ENCODE measurements around the gene MMADHC.
"Not testable (repeated sequence)": the region's sequence is repeated elsewhere in the genome, so short reads cannot be mapped to it uniquely, and the experiment has no call there.

The MMADHC gene

GRCh38 chr2:149594411-149594810, 6.8 kb upstream of the MMADHC start:
- DNase-seq = no peak

- no peak for DNase-seq
These were observed 444 bp upstream of the MMADHC start for GRCh38 chr2:149587950-149588487.

- no peak for DNase-seq
These were observed 716 bp downstream of the MMADHC start for GRCh38 chr2:149586898-149587219.

- DNase-seq = no peak
These were observed 1.5 kb downstream of the MMADHC start for GRCh38 chr2:149586063-149586462.

GRCh38 chr2:149585166-149585885, 2.2 kb downstream of the MMADHC start:
- no peak for DNase-seq

GRCh38 chr2:149579972-149580882, 7.3 kb downstream of the MMADHC start:
- DNase-seq = no peak

- no peak for DNase-seq
These were observed 10.3 kb downstream of the MMADHC start for GRCh38 chr2:149577269-149577668.

GRCh38 chr2:149575752-149576151, 11.8 kb downstream of the MMADHC start:
- no peak for DNase-seq

- DNase-seq = no peak
These were observed 12.3 kb downstream of the MMADHC start for GRCh38 chr2:149575277-149575676.

- DNase-seq = no peak
These were observed 13.8 kb downstream of the MMADHC start for GRCh38 chr2:149573760-149574159.

GRCh38 chr2:149572102-149572953, 15.2 kb downstream of the MMADHC start:
- no peak for DNase-seq

- DNase-seq = no peak
These were observed 19.4 kb downstream of the MMADHC start for GRCh38 chr2:149568138-149568537.

GRCh38 chr2:149566652-149567051, 20.9 kb downstream of the MMADHC start:
- no peak for DNase-seq

GRCh38 chr2:149565625-149566024, 21.9 kb downstream of the MMADHC start:
- not testable (repeated sequence) for DNase-seq

GRCh38 chr2:149564983-149565382, 22.6 kb downstream of the MMADHC start:
- no peak for DNase-seq

- DNase-seq = no peak
These were observed 23.5 kb downstream of the MMADHC start for GRCh38 chr2:149564097-149564496.

GRCh38 chr2:149562324-149562723, 25.3 kb downstream of the MMADHC start:
- DNase-seq = no peak

GRCh38 chr2:149561309-149561926, 26.2 kb downstream of the MMADHC start:
- DNase-seq = peak; percentile 36

GRCh38 chr2:149559341-149560068, 28.1 kb downstream of the MMADHC start:
- no peak for DNase-seq

GRCh38 chr2:149556452-149556851, 31.1 kb downstream of the MMADHC start:
- no peak for DNase-seq

- DNase-seq = no peak
These were observed 34.7 kb downstream of the MMADHC start for GRCh38 chr2:149552830-149553229.

GRCh38 chr2:149552226-149552625, 35.3 kb downstream of the MMADHC start:
- no peak for DNase-seq

Measured in KG1 (cell line).